ENCODE data around the gene TLCD4.

DNA sequence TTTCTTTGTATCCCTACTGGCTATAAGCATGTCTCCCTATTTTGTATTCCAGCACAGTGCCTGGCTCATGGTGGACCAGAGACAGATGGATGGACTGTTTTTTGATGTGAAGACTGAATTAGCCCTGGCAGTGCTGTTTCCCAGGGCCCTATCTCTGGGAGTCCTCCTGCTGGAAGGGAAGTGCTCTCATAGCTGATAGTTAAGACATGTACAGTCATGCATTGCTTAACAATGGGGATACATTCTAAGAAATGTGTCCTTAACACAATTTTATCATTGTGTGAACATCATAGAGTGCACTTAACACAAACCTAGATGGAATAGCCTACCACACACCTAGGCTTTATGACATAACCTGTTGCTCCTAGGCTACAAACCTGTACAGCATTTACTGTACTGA is 21.1 kb downstream of the TLCD4 start:
- TF ChIP-seq, protein P1, sequence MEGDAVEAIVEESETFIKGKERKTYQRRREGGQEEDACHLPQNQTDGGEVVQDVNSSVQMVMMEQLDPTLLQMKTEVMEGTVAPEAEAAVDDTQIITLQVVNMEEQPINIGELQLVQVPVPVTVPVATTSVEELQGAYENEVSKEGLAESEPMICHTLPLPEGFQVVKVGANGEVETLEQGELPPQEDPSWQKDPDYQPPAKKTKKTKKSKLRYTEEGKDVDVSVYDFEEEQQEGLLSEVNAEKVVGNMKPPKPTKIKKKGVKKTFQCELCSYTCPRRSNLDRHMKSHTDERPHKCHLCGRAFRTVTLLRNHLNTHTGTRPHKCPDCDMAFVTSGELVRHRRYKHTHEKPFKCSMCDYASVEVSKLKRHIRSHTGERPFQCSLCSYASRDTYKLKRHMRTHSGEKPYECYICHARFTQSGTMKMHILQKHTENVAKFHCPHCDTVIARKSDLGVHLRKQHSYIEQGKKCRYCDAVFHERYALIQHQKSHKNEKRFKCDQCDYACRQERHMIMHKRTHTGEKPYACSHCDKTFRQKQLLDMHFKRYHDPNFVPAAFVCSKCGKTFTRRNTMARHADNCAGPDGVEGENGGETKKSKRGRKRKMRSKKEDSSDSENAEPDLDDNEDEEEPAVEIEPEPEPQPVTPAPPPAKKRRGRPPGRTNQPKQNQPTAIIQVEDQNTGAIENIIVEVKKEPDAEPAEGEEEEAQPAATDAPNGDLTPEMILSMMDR (conservative IDR thresholded peaks at IDR 0.05 in 1 of 2, IDR thresholded peaks at IDR 0.05 in 1 of 2; ENCODE audit: extremely low read depth in 1 of 2, insufficient read depth in 1 of 2, low read depth in 1 of 2, low read length in 2 of 2), result no peak
- TF ChIP-seq EZH2 (IDR thresholded peaks at IDR 0.05; ENCODE audit: borderline replicate concordance, low read length), result no peak
